GM18858 (cell line): Measurements from ENCODE around the gene MOGAT1.
"Not testable (repeated sequence)": the region's sequence is repeated elsewhere in the genome, so short reads cannot be mapped to it uniquely, and the experiment has no call there.

ENCODE experiments used
- ATAC-seq: cut with Tn5 transposase; IDR thresholded peaks from one replicate; pipeline ENCODE4 v1.9.1; 2021; ENCODE audit not compliant: unreplicated experiment

Gene MOGAT1

DNA sequence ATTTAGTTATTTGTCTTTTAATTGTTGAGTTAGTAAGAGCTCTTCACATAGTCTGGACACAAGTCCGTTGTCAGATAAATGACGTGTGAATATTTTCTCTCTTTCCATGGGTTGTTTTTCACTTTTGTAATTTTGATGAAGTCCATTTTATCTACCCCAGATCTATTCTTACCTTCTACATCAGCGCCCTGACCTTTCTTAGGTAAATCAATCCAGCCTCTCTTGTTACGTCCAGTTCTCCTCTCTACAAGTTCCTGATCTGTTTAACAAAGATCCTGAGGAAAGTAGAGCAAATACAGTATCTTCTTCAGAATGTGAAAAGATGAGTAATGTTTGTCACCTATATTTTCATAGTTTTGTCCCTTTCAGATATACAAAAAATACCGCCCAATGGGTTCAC lies 66.9 kb downstream of the MOGAT1 start:
- ATAC-seq: no peak

DNA sequence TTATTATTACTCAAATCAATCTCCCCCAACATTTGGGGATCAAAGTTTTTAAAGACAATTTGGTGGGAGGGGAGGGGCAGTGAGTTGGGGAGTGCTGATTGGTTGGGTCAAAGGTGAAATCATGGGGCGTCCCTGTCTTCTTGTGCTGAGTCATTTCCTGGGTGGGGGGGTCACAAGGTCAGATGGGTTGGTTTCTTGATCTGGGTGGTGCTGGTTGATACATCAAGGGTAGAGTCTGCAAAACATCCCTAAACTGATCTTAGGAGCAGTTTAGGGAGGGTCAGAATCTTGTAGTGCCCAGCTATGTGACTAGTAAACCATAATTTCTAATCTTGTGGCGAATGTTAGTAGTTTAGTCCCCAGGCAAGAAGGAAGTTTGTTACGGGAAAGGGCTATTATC lies 67.4 kb downstream of the MOGAT1 start:
- ATAC-seq: no peak

DNA sequence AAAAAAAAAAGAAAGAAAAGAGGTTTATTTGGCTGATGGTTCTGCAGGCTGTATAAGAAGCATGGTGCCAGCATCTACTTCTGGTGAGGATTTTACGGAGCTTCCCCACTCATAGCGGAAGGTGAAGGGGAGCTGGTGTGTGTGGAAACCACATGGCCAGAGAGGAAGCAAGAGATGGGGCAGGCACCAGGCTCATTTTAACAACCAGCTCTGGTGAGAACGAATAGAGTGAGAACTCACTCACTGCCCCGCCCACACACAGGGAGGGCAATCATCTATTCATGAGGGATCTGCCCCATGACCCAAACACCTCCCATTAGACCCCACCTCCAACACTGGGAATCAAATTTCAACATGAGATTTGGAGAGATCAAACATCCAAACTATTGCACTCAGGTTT lies 68.5 kb downstream of the MOGAT1 start:
- ATAC-seq: no peak

GRCh38 chr2:222743251-222743812 lies 71.9 kb downstream of the MOGAT1 start:
- ATAC-seq: no peak

GRCh38 chr2:222745836-222746559 lies 74.5 kb downstream of the MOGAT1 start:
- no peak for ATAC-seq

GRCh38 chr2:222747526-222748160 lies 76.2 kb downstream of the MOGAT1 start:
- peak; percentile 78 for ATAC-seq

- no peak for ATAC-seq
These were observed 79.1 kb downstream of the MOGAT1 start for GRCh38 chr2:222750533-222750932.

- ATAC-seq: no peak
These were observed 79.8 kb downstream of the MOGAT1 start for GRCh38 chr2:222751238-222751637.

- ATAC-seq: no peak
These were observed 80.6 kb downstream of the MOGAT1 start for GRCh38 chr2:222751821-222752719.

GRCh38 chr2:222752746-222753145 lies 81.3 kb downstream of the MOGAT1 start:
- no peak for ATAC-seq

GRCh38 chr2:222753251-222753824 lies 81.9 kb downstream of the MOGAT1 start:
- ATAC-seq: no peak

- ATAC-seq: no peak
These were observed 83.0 kb downstream of the MOGAT1 start for GRCh38 chr2:222754324-222754930.

DNA sequence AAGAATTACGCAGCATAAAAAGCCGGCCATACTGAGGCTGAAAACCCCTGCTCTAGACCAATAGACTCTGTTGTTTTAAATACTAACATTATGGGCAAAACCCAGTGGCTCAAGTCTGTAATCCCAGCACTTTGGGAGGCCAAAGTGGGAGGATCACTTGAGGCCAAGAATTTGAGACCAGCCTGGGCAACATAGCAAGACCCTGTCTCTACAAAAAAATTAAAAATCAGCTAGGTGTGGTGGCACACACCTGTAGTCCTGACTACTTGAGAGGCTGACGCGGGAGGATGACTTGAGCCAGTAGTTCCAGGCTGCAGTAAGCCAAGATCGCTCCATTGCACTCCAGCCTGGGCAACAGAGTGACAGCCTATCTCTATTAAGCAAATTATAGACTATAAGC lies 84.1 kb downstream of the MOGAT1 start:
- not testable (repeated sequence) for ATAC-seq

DNA sequence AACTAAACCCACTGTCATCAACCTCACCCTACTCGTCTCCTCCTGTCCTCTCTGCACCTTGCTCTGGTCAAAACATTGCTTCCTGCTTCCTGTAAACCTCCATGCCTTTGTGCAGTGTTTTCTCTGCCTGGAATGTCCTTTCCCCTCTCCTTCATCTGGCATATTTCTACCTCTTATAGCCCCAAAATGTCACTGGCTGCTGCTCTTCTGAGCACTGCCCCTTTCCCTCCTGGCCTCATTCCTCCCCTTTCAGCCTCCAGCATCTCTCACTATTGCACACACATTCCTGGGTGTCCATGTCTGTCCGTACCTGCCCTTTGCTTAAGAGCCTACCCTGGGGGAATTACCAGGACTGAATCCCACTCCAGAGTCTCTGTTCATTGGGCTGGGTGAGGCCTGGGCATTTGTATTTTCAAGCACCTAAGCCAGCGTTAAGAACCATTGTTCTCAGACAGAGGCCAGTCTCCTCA lies 84.9 kb downstream of the MOGAT1 start:
- no peak for ATAC-seq

- no peak for ATAC-seq
These were observed 85.6 kb downstream of the MOGAT1 start for GRCh38 chr2:222756951-222757650.
